Natural killer cell treated with Interleukin-12 subunit alpha and Interleukin-12 subunit beta and Interleukin-15 and Interleukin-18, amount 100 ng/mL, for 72 hours (primary cell): ENCODE results near the gene IL23A. TPM values are rescaled to one million over a fixed set of nuclear protein-coding genes. Genes with fewer than 3 reads are reported as not detected.

Source experiments
- ATAC-seq, 2 donors: fragments of 150-1000 bp; cut with Tn5 transposase in 1 of 2; sonication (Bioruptor Pico), chemical (Tn5 transposase) in 1 of 2; 2 replicates each; pipeline ENCODE4 v1.10.0; 2021
- DNase-seq: peaks from one replicate; pipeline ENCODE4 v3.0.0; 2022; ENCODE audit warnings: low spot score
- H3K27ac Mint-ChIP-seq, 2 donors: 1 replicate in 1 of 2; 2 replicates in 1 of 2; pipeline ENCODE4 v1.8.0; 2022; ENCODE audit warnings: mixed read lengths in 2 of 2, mild to moderate bottlenecking in 1 of 2, moderate library complexity in 1 of 2
- H3K27me3 Mint-ChIP-seq, 2 donors: 1 replicate in 1 of 2; 2 replicates in 1 of 2; pipeline ENCODE4 v1.8.0; 2022; ENCODE audit warnings: mixed read lengths in 2 of 2
- H3K36me3 Mint-ChIP-seq: one replicate; pipeline ENCODE4 v1.8.0; 2022; ENCODE audit warnings: mixed read lengths
- H3K4me1 Mint-ChIP-seq, 2 donors: 1 replicate in 1 of 2; 2 replicates in 1 of 2; pipeline ENCODE4 v1.8.0; 2022; ENCODE audit warnings: low read depth in 2 of 2, mixed read lengths in 2 of 2, mild to moderate bottlenecking in 1 of 2
- H3K4me3 Mint-ChIP-seq: one replicate; pipeline ENCODE4 v1.8.0; 2022; ENCODE audit warnings: mixed read lengths
- H3K9me3 Mint-ChIP-seq: 2 replicates; pipeline ENCODE4 v1.8.0; 2022; ENCODE audit warnings: mixed read lengths
- total RNA-seq, 2 donors: library from RNA; stranded (reverse); gene quantifications; one replicate each; pipeline ENCODE4 v1.2.3, GENCODE V29; 2022

The IL23A gene
- total RNA-seq, 2 donors from 2014 or later: 0.84 to 1.3 TPM

- Mint-ChIP-seq H3K4me1 (peaks cover 13 to 21% of the 10 kb centered on the region in 2 donors), H3K36me3 (no peaks in the 10 kb centered on the region)
These were observed 21.4 kb downstream of the IL23A start, which contains the start of gene STAT2 for GRCh38 chr12:56359851-56360767. Gene STAT2, minus strand, starts transcription at chr12:56360107. Its CDS starts 3,536 bp downstream, at chr12:56356571.

GRCh38 chr12:56361487-56362129, 22.9 kb downstream of the IL23A start:
- ATAC-seq (no peak), DNase-seq (no peak)
- peak overlapping the region; percentile 88 to 95 for H3K27ac Mint-ChIP-seq
- peak overlapping the region; percentile 86 for H3K4me3 Mint-ChIP-seq
- H3K4me1 Mint-ChIP-seq: peaks cover 13 to 21% of the 10 kb centered on the region in 2 donors
- no peaks in the 10 kb centered on the region for H3K9me3 Mint-ChIP-seq
- no peaks in the 10 kb centered on the region for H3K27me3 Mint-ChIP-seq
- H3K36me3 Mint-ChIP-seq: no peaks in the 10 kb centered on the region

More at GRCh38 chr12:56359851-56360767, 21.4 kb downstream of the IL23A start, which contains the start of gene STAT2:
- H3K27me3 Mint-ChIP-seq: no peaks in the 10 kb centered on the region
- peak within 1 kb of the TSS; percentile 86 for H3K4me3 Mint-ChIP-seq
- no peaks in the 10 kb centered on the region for H3K9me3 Mint-ChIP-seq
- DNase-seq: peak; percentile 100
- ATAC-seq: peak; percentile 98 to 99
- peak within 1 kb of the TSS; percentile 88 to 95 for H3K27ac Mint-ChIP-seq

DNA sequence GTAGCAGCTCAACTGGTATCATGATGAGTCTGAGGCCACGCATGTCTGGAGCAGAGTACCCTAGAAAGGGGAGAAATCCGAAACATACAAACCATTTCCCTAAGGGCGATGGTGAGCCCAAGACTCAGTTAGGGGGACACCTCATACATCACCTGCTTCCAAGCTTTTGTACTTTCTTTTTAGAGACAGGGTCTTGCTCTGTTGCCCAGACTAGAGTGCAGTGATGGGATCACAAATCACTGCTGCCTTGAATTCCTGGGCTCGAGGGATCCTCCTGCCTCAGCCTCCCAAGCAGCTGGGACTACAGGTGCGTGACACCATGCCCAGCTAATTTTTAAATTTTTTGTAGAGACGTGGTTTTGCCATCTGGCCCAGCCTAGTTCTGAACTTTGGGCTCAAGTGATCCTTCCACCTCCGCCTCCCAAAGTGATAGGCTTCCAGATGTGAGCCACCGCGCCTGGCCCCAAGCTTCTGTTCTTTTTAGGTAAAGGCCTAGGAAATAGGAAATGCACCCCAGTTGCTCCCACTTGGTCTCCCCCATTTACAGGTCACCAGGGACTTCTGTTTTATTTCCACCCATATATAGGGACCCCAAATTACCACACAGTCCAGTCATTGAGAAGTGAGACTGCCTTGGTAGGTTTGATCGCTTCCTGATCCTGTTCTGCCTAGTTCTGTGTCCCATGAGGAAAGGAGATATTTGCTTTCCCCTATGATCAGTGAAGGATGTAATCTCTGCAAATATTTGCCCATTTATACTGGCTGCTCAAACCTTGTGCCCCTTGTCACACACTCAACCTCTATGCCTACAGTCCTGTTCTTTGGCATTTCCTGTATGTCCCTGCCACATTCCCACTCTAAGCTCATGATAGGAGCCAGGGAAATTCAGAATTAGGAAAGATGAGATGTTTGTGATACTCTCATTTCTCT, 23.7 kb downstream of the IL23A start, which contains the start of gene APOF:
TSS of gene APOF (minus strand) at position 728 of the 930 bp plus-strand sequence. CDS start at position 616, 112 bp downstream.
- no peaks in the 10 kb centered on the region for H3K9me3 Mint-ChIP-seq
- H3K36me3 Mint-ChIP-seq: no peaks in the 10 kb centered on the region
- DNase-seq: no peak
- H3K4me1 Mint-ChIP-seq: peaks cover 13 to 21% of the 10 kb centered on the region in 2 donors
- H3K27ac Mint-ChIP-seq: peak within 1 kb of the TSS; percentile 88 to 95
- peak within 1 kb of the TSS; percentile 86 for H3K4me3 Mint-ChIP-seq
- no peak for ATAC-seq
- no peaks in the 10 kb centered on the region for H3K27me3 Mint-ChIP-seq

DNA sequence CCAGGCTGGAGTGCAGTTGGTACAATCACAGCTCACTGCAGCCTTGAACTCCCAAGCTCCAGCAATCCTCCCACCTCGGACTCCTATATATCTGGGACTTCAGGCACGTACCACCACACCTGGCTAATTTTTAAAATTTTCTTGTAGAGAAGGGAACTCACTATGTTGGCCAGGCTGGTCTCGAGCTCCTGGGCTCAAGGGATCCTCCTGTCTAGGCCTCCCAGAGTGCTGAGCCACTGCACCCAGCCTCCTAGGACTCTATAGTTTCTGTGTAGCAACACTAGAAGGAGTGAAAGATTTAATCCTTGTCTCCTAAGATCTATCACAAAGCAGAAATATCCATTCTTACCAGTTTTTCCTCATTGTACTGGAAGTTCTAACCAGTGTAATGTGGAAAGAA, 28.3 kb downstream of the IL23A start:
- peaks cover 0 to 6% of the 10 kb centered on the region in 2 donors for H3K27me3 Mint-ChIP-seq
- ATAC-seq (no peak), DNase-seq (no peak)
- H3K4me1 Mint-ChIP-seq: no peaks in the 10 kb centered on the region
- H3K9me3 Mint-ChIP-seq: no peaks in the 10 kb centered on the region
- H3K36me3 Mint-ChIP-seq: no peaks in the 10 kb centered on the region
- no peak overlapping the region for H3K4me3 Mint-ChIP-seq
- H3K27ac Mint-ChIP-seq: no peak overlapping the region

GRCh38 chr12:56373515-56373914, 34.8 kb downstream of the IL23A start:
- no peak for ATAC-seq
- no peaks in the 10 kb centered on the region for H3K36me3 Mint-ChIP-seq
- no peak overlapping the region for H3K27ac Mint-ChIP-seq
- H3K4me3 Mint-ChIP-seq: no peak overlapping the region
- no peaks in the 10 kb centered on the region for H3K4me1 Mint-ChIP-seq
- H3K9me3 Mint-ChIP-seq: no peaks in the 10 kb centered on the region
- H3K27me3 Mint-ChIP-seq: peaks cover 0 to 6% of the 10 kb centered on the region in 2 donors
- no peak for DNase-seq

GRCh38 chr12:56374726-56375597, 36.3 kb downstream of the IL23A start:
- Mint-ChIP-seq H3K4me1 (no peaks in the 10 kb centered on the region), H3K27ac (no peak overlapping the region), H3K4me3 (no peak overlapping the region), H3K36me3 (no peaks in the 10 kb centered on the region), H3K9me3 (no peaks in the 10 kb centered on the region), H3K27me3 (peaks cover 0 to 6% of the 10 kb centered on the region in 2 donors)
- no peak for DNase-seq
- ATAC-seq: no peak

- Mint-ChIP-seq H3K4me3 (no peak overlapping the region), H3K27ac (no peak overlapping the region), H3K9me3 (no peaks in the 10 kb centered on the region), H3K4me1 (no peaks in the 10 kb centered on the region), H3K36me3 (no peaks in the 10 kb centered on the region), H3K27me3 (peaks cover 0 to 6% of the 10 kb centered on the region in 2 donors)
- ATAC-seq: no peak
- DNase-seq: no peak
These were observed 37.1 kb downstream of the IL23A start for GRCh38 chr12:56375598-56376434.

- no peaks in the 10 kb centered on the region for H3K27me3 Mint-ChIP-seq
- H3K27ac Mint-ChIP-seq: no peak overlapping the region
- no peaks in the 10 kb centered on the region for H3K9me3 Mint-ChIP-seq
- no peaks in the 10 kb centered on the region for H3K36me3 Mint-ChIP-seq
- H3K4me1 Mint-ChIP-seq: no peaks in the 10 kb centered on the region
- DNase-seq (no peak), ATAC-seq (no peak)
- H3K4me3 Mint-ChIP-seq: no peak overlapping the region
These were observed 38.8 kb downstream of the IL23A start for GRCh38 chr12:56377310-56377988.

DNA sequence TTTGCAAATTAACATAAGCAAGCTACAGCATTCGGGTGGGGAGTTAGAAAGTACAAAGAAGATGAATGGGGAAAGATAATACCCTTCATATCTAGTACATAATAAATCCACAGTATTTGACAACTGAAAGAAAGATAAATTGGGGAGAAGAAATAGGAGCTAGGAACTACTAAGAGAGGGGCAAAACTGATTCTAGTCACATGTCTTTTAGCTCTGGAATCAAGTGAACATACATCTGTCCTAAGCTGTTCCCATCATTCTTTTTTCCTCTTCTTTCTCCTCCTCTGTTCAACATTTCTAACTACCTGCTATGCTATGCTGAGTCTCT, 39.3 kb downstream of the IL23A start:
- ATAC-seq: no peak
- Mint-ChIP-seq H3K4me3 (no peak overlapping the region), H3K9me3 (no peaks in the 10 kb centered on the region), H3K36me3 (no peaks in the 10 kb centered on the region), H3K4me1 (no peaks in the 10 kb centered on the region), H3K27ac (no peak overlapping the region), H3K27me3 (no peaks in the 10 kb centered on the region)
- DNase-seq: no peak

DNA sequence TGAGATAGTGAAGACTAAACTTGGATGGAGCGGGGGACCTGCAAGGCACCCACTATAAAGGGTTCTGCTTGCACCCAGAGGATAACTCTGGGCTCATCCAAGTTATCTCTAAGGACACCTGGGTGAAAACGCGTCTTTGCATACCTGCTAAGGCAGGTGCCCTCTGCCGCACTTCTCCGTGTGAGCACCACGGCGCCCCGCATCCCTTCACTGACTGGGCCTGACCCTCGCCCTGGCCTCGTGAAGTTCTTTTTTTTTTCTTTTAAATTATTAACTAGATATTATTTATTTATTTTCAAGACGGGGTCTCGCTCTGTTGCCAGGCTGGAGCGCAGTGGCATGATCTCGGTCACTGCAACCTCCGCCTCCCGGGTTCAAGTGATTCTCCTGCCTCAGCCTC, 43.9 kb downstream of the IL23A start:
- no peak for ATAC-seq
- Mint-ChIP-seq H3K9me3 (no peaks in the 10 kb centered on the region), H3K4me3 (no peak overlapping the region), H3K36me3 (no peaks in the 10 kb centered on the region), H3K4me1 (no peaks in the 10 kb centered on the region), H3K27ac (no peak overlapping the region), H3K27me3 (no peaks in the 10 kb centered on the region)
- DNase-seq: no peak

DNA sequence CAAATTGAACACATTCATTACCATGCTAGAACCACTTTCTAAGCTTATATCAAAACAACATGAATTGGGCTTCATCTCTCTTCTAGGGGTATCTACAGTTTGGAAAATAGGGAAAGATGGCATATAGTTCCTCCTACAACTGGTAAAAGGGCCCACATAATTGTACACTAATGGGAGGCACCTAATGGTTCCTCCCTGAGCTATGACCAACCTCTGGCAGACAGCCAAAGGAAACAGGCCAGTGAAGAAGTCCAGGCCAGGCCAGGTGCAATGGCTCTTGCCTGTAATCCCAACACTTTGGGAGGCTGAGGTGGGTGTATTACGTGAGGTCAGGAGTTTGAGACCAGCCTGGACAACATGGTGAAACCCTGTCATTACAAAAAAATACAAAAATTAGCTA, 47.2 kb downstream of the IL23A start:
- DNase-seq: no peak
- Mint-ChIP-seq H3K27me3 (peaks cover 0 to 3% of the 10 kb centered on the region in 2 donors), H3K4me1 (no peaks in the 10 kb centered on the region), H3K4me3 (no peak overlapping the region), H3K9me3 (no peaks in the 10 kb centered on the region), H3K36me3 (no peaks in the 10 kb centered on the region), H3K27ac (no peak overlapping the region)
- ATAC-seq: no peak
